A549 (cell line): ENCODE data around the gene PRG3.

ENCODE experiments used
- CTCF ChIP-seq: fragments of >200 bp; sonication (Bioruptor Twin); formaldehyde crosslinking; IDR thresholded peaks from 3 replicates; pipeline ENCODE4 v1.5.1; 2016
- JUN ChIP-seq, 2 experiments: fragments of >200 bp; sonication (Bioruptor Twin); formaldehyde crosslinking; IDR thresholded peaks; 2 replicates in 1 of 2; 3 replicates in 1 of 2; pipeline ENCODE4 v1.6.1; 2016 to 2017

- TF ChIP-seq CTCF, result no peak
- no peak for TF ChIP-seq JUN (IDR thresholded peaks at IDR 0.05)
Observed at GRCh38 chr11:57395905-57396623, 15.1 kb upstream of the PRG3 start.
